Measurements from ENCODE around the gene GTF2A1.

DNA sequence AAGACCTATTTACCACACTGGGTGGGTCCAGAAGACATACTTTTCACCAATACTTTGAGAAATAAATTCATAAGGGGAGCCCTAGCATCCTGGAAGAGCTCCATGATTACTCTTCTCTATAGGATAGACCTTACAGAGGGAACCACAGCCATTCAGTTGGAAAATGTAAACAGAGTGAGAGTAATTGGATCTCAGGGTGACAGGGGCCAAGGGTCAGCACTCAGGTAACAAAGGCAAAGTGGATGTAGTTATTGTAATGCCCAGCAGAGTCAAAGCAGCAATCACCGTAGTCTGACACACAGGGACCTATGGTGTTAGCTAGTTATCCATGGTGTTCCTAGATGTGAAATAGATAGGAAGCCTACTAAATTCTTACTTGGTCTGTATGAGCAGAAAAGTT lies 10.8 kb upstream of the GTF2A1 start:
- TF ChIP-seq, protein P1, sequence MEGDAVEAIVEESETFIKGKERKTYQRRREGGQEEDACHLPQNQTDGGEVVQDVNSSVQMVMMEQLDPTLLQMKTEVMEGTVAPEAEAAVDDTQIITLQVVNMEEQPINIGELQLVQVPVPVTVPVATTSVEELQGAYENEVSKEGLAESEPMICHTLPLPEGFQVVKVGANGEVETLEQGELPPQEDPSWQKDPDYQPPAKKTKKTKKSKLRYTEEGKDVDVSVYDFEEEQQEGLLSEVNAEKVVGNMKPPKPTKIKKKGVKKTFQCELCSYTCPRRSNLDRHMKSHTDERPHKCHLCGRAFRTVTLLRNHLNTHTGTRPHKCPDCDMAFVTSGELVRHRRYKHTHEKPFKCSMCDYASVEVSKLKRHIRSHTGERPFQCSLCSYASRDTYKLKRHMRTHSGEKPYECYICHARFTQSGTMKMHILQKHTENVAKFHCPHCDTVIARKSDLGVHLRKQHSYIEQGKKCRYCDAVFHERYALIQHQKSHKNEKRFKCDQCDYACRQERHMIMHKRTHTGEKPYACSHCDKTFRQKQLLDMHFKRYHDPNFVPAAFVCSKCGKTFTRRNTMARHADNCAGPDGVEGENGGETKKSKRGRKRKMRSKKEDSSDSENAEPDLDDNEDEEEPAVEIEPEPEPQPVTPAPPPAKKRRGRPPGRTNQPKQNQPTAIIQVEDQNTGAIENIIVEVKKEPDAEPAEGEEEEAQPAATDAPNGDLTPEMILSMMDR (IDR thresholded peaks at IDR 0.05): no peak
- TF ChIP-seq POLR2AphosphoS5 (IDR thresholded peaks at IDR 0.05): no peak

All from prostate gland (tissue), 2 donors.